Measurements from ENCODE around the gene CPSF3. TPM values are rescaled to one million over a fixed set of nuclear protein-coding genes. Genes with fewer than 3 reads are reported as not detected.

Gene CPSF3
- total RNA-seq = 27.5 TPM
- 27.3 TPM for polyA plus RNA-seq (ENCODE audit: insufficient read depth, low read depth, low replicate concordance)
- long read RNA-seq, donor 1, transcript CPSF3-201 (18 exons, 2,345 nt) = major isoform, 5 of 11 reads
- long read RNA-seq, donor 1, partial matches to known transcripts = 5 of 11 reads
- long read RNA-seq, donor 1, other reads (novel, unspliced or antisense) = 0 of 11 reads
- long read RNA-seq, donor 2, partial matches to known transcripts = 0 of 4 reads
- long read RNA-seq, donor 2, other reads (novel, unspliced or antisense) = 0 of 4 reads
- long read RNA-seq, donor 3, partial matches to known transcripts = 0 of 5 reads
- long read RNA-seq, donor 3, other reads (novel, unspliced or antisense) = 0 of 5 reads
- long read RNA-seq, donor 4, transcript CPSF3-201 (18 exons, 2,345 nt) = major isoform, 10 of 10 reads
- long read RNA-seq, donor 4, partial matches to known transcripts = 0 of 10 reads
- long read RNA-seq, donor 4, other reads (novel, unspliced or antisense) = 0 of 10 reads
- long read RNA-seq, donor 5 = 0 reads
- long read RNA-seq, donor 6, transcript CPSF3-201 (18 exons, 2,345 nt) = major isoform, 9 of 9 reads
- long read RNA-seq, donor 6, partial matches to known transcripts = 0 of 9 reads
- long read RNA-seq, donor 6, other reads (novel, unspliced or antisense) = 0 of 9 reads
- long read RNA-seq, donor 7, transcript CPSF3-201 (18 exons, 2,345 nt) = major isoform, 29 of 37 reads
- long read RNA-seq, donor 7, partial matches to known transcripts = 4 of 37 reads
- long read RNA-seq, donor 7, other reads (novel, unspliced or antisense) = 4 of 37 reads
- long read RNA-seq, donor 8, partial matches to known transcripts = 0 of 2 reads
- long read RNA-seq, donor 8, other reads (novel, unspliced or antisense) = 0 of 2 reads
- long read RNA-seq, donor 9, partial matches to known transcripts = 0 of 2 reads
- long read RNA-seq, donor 9, other reads (novel, unspliced or antisense) = 0 of 2 reads
- long read RNA-seq, donor 10, transcript CPSF3-201 (18 exons, 2,345 nt) = major isoform, 10 of 15 reads
- long read RNA-seq, donor 10, partial matches to known transcripts = 5 of 15 reads
- long read RNA-seq, donor 10, other reads (novel, unspliced or antisense) = 0 of 15 reads

DNA sequence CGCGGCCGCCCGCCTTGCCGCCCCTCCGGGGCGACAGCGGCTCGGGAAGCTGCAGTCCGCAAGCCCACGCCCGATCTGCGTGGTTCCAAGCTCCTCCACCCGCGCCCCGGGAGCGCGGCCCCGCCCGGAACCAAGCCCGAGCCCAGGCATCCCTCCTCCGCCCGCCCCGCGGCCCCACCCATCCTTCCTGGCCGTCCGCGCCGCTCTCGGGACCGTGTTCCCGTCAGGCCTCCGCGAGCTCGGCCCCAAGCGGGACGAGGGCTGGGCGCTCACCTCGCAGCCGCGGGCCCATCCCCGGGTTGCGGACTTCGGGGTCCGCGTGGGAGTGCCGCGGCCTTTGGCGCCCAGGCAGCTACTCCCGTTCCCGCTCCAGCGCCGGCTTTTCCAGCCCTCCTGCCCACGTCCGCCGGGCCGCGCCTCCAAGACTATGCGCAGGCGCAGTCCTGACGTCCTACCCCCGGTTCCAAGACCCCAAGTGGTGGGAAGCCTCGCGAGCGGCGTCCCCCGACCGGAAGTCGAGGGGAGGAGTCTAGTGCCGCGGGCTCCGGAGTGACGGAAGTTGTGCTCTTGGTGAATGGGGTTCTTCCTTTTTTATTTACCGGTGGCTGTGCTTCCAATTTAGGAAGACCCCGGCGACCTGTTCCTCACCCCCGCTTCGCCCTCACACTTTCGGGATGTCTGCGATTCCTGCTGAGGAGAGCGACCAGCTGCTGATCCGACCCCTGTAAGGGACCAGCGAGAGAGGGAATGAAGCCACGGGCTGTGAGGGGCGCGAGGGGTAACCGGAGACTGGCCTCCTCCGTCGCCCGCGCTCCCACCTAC is at the start of gene CPSF3, which contains the start of gene ITGB1BP1:
Gene CPSF3 (plus strand): TSS at position 555 of the 822 bp plus-strand sequence. CDS start 120 bp downstream, at position 675.
Gene ITGB1BP1 (minus strand): TSS at position 429 of the 822 bp plus-strand sequence. CDS start 4,831 bp downstream, outside the sequence.
- TF ChIP-seq, protein P1, sequence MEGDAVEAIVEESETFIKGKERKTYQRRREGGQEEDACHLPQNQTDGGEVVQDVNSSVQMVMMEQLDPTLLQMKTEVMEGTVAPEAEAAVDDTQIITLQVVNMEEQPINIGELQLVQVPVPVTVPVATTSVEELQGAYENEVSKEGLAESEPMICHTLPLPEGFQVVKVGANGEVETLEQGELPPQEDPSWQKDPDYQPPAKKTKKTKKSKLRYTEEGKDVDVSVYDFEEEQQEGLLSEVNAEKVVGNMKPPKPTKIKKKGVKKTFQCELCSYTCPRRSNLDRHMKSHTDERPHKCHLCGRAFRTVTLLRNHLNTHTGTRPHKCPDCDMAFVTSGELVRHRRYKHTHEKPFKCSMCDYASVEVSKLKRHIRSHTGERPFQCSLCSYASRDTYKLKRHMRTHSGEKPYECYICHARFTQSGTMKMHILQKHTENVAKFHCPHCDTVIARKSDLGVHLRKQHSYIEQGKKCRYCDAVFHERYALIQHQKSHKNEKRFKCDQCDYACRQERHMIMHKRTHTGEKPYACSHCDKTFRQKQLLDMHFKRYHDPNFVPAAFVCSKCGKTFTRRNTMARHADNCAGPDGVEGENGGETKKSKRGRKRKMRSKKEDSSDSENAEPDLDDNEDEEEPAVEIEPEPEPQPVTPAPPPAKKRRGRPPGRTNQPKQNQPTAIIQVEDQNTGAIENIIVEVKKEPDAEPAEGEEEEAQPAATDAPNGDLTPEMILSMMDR (IDR thresholded peaks at IDR 0.05; ENCODE audit: borderline replicate concordance, extremely low read depth, insufficient read depth) = peak; percentile 3
- FAIRE-seq (no peak), DNase-seq (peak; percentile 98 to 100 (median 99))
- Histone ChIP-seq H3K9ac (ENCODE audit: low read length in 3 of 3) (peak within 1 kb of the TSS; percentile 77 to 89 (median 88)), H3K36me3 (ENCODE audit: control insufficient read depth in 2 of 3, insufficient read depth in 3 of 3, low read length in 3 of 3) (no peaks in the 10 kb centered on the region), H3K27me3 (ENCODE audit: control insufficient read depth, insufficient read depth, low read length) (no peaks in the 10 kb centered on the region), H3K27ac (ENCODE audit: low read depth in 2 of 2, low read length in 2 of 2) (peak within 1 kb of the TSS; percentile 84 to 95), H3K4me3 (ENCODE audit: low read length in 3 of 3) (peak within 1 kb of the TSS; percentile 88 to 95 (median 92)), H3K4me1 (ENCODE audit: control insufficient read depth in 2 of 3, insufficient read depth in 2 of 3, low read depth in 1 of 3, low read length in 3 of 3) (peaks cover 3 to 21% (median 3%) of the 10 kb centered on the region in 3 donors), H3K9me3 (ENCODE audit: control insufficient read depth in 2 of 3, insufficient read depth in 1 of 3, low read length in 3 of 3) (no peaks in the 10 kb centered on the region)
- intact Hi-C loops (cut with DNase I) = no loop called here

DNA sequence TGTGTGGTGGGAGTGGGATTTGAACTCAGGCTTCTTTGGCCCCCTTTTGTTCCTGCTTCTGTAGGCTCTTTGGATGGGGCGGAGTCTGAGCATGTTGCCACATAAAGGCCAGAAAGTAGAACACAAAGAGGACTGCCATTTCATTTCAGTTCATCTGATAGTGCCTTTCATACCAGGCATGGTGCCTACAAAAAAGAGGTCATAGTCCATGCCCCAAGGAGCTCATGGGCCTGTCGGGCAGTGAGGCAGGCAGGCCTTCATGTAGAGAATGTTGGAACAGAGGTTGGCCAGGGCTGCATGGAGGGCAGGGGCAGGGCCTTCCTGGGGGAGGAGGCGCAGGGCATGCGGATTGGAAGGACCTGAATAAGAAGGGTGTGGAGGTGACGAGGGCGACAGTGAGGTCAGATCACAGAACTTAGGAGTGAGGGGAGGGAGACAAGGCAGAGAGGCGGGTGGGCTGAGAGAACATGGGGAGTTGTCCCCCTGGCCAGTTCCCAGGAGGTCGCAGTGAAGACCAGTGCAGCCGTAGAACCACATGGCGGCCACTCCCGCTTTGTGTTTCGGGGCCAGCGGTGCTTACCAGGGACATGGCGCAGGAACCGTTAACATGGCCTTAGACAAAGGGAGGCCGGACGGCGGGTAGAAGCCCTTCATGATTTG is 49.3 kb upstream of the CPSF3 start:
- H3K9ac ChIP-seq (ENCODE audit: low read length in 3 of 3) = peak overlapping the region in 1 of 3 donors; percentile 43
- no peaks in the 10 kb centered on the region for H3K27me3 ChIP-seq (ENCODE audit: control insufficient read depth, insufficient read depth, low read length)
- H3K4me3 ChIP-seq (ENCODE audit: low read length in 3 of 3) = no peak overlapping the region
- intact Hi-C loops (cut with DNase I) = no loop called here
- no peak for FAIRE-seq
- H3K4me1 ChIP-seq (ENCODE audit: control insufficient read depth in 2 of 3, insufficient read depth in 2 of 3, low read depth in 1 of 3, low read length in 3 of 3) = peaks cover 3 to 50% (median 23%) of the 10 kb centered on the region in 3 donors
- H3K9me3 ChIP-seq (ENCODE audit: control insufficient read depth in 2 of 3, insufficient read depth in 1 of 3, low read length in 3 of 3) = no peaks in the 10 kb centered on the region
- H3K36me3 ChIP-seq (ENCODE audit: control insufficient read depth in 2 of 3, insufficient read depth in 3 of 3, low read length in 3 of 3) = peaks cover 2 to 41% (median 11%) of the 10 kb centered on the region in 3 donors
- no peak for DNase-seq
- TF ChIP-seq, protein P1 (IDR thresholded peaks at IDR 0.05; ENCODE audit: borderline replicate concordance, extremely low read depth, insufficient read depth) = no peak
- peak overlapping the region; percentile 93 to 95 for H3K27ac ChIP-seq (ENCODE audit: low read depth in 2 of 2, low read length in 2 of 2)
